Hepatocyte (in vitro differentiated cells): Measurements from ENCODE around the gene HEPHL1.

Experiments used
- CTCF ChIP-seq: fragments of 200-600 bp; sonication (generic); IDR thresholded peaks from 2 replicates; pipeline ENCODE4 v1.5.1; 2016; ENCODE audit warnings: antibody characterized with exemption, mild to moderate bottlenecking; ENCODE audit not compliant: poor library complexity
- EZH2 ChIP-seq: fragments of 200-600 bp; sonication (generic); IDR thresholded peaks from 2 replicates; pipeline ENCODE4 v1.6.1; 2016; ENCODE audit warnings: antibody characterized with exemption, mild to moderate bottlenecking, borderline replicate concordance
- EZH2phosphoT487 ChIP-seq: fragments of 200-600 bp; sonication (generic); IDR thresholded peaks from one replicate; pipeline ENCODE4 v1.6.1; 2018; ENCODE audit warnings: antibody characterized with exemption, mild to moderate bottlenecking, low read depth, moderate library complexity; ENCODE audit not compliant: unreplicated experiment, severe bottlenecking

- TF ChIP-seq CTCF (no peak), EZH2 (no peak), EZH2phosphoT487 (no peak)
These were observed 37.5 kb upstream of the HEPHL1 start for GRCh38 chr11:93983542-93984195.
